ENCODE measurements around the gene NVL. TPM values are rescaled to one million over a fixed set of nuclear protein-coding genes. Genes with fewer than 3 reads are reported as not detected.

The NVL gene
- total RNA-seq, 1 experiment from 2014 or later: 33.4 TPM

DNA sequence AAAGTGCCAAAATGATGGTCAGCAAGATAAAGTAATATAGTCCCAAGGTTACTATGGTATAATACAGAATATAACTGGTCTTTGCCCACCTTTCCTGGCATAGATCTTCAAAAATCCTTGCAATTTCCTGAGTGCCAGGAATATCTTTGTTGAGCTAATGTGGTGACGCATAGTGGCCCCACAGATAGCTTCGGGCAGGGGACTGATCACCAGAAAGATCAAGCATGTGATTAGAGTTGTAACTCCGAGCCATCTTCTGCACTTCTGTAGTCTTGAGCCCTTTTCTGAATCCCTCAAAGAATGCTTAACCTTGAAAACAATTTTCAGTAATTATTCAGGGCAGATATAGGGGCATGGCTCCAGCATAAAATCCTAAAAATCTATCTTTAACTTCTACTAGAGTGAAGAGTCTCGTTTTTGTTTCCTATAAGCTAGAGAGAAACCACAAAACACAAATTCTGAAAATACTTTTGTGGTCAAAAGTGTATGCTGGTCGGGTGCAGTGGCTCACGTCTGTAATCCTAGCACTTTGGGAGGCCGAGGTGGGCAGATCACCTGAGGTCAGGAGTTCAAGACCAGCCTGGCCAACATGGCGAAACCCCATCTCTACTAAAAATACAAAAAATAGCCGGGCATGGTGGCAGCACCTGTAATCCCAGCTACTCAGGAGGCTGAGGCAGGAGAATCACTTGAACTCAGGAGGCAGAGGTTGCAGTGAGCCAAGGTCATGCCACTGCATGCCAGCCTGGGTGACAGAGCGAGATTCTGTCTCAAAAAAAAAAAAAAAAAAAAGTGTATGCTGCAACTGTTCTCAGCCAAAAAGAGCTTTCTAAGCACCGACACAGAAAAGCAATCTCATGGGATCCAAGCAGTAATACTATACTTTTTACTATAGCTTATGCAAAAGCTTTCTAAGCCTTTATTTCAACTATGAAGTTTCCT lies 62.8 kb downstream of the NVL start:
- H3K27me3 Mint-ChIP-seq (ENCODE audit: low read depth): no peaks in the 10 kb centered on the region
- ATAC-seq (no peak), DNase-seq (ENCODE audit: low spot score) (no peak)
- CTCF ChIA-PET: interaction anchor here (0.6 to 1.0 kb wide), 2 partner anchors 10 to 30 kb away, joined by 3 read pairs; no protein-coding TSS in a partner anchor
- no peaks in the 10 kb centered on the region for H3K9me3 Mint-ChIP-seq
- POLR2A ChIA-PET: no interaction called here
- peaks cover 16% of the 10 kb centered on the region for H3K36me3 Mint-ChIP-seq
- no peak for TF ChIP-seq NR1H2 (CRISPR knock-in tag; IDR thresholded peaks at IDR 0.05)
- TF ChIP-seq ELF4 (CRISPR knock-in tag; IDR thresholded peaks at IDR 0.05; ENCODE audit: low read depth): no peak
- no peak for TF ChIP-seq NFE2L1 (CRISPR knock-in tag; IDR thresholded peaks at IDR 0.05)
- TF ChIP-seq, protein P1, sequence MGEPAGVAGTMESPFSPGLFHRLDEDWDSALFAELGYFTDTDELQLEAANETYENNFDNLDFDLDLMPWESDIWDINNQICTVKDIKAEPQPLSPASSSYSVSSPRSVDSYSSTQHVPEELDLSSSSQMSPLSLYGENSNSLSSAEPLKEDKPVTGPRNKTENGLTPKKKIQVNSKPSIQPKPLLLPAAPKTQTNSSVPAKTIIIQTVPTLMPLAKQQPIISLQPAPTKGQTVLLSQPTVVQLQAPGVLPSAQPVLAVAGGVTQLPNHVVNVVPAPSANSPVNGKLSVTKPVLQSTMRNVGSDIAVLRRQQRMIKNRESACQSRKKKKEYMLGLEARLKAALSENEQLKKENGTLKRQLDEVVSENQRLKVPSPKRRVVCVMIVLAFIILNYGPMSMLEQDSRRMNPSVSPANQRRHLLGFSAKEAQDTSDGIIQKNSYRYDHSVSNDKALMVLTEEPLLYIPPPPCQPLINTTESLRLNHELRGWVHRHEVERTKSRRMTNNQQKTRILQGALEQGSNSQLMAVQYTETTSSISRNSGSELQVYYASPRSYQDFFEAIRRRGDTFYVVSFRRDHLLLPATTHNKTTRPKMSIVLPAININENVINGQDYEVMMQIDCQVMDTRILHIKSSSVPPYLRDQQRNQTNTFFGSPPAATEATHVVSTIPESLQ (CRISPR knock-in tag; IDR thresholded peaks at IDR 0.05): no peak
- TF ChIP-seq ATF3 (CRISPR knock-in tag; conservative IDR thresholded peaks at IDR 0.05): no peak
- no peak for TF ChIP-seq ZNF121 (CRISPR knock-in tag; IDR thresholded peaks at IDR 0.05)
- no peak for TF ChIP-seq NR3C1 (CRISPR knock-in tag; conservative IDR thresholded peaks at IDR 0.05; ENCODE audit: low read depth)
- no peak for TF ChIP-seq ZNF423 (CRISPR knock-in tag; IDR thresholded peaks at IDR 0.05)
- TF ChIP-seq ESRRA (CRISPR knock-in tag; IDR thresholded peaks at IDR 0.05; ENCODE audit: borderline replicate concordance): no peak
- no peak for TF ChIP-seq JAZF1 (CRISPR knock-in tag; IDR thresholded peaks at IDR 0.05)
- TF ChIP-seq USF1 (CRISPR knock-in tag; IDR thresholded peaks at IDR 0.05): no peak
- no peaks in the 10 kb centered on the region for H3K4me1 Mint-ChIP-seq
- H3K4me3 Mint-ChIP-seq: no peak overlapping the region
- H3K27ac Mint-ChIP-seq: no peak overlapping the region

GRCh38 chr1:224266105-224266914 lies 63.7 kb downstream of the NVL start:
- ATAC-seq: no peak
- Mint-ChIP-seq H3K4me3 (no peak overlapping the region), H3K4me1 (no peaks in the 10 kb centered on the region), H3K27ac (peak overlapping the region; percentile 52; the same call in 1 of the 2 replicates), H3K36me3 (peaks cover 16% of the 10 kb centered on the region), H3K27me3 (ENCODE audit: low read depth) (no peaks in the 10 kb centered on the region), H3K9me3 (no peaks in the 10 kb centered on the region)
- no peak for DNase-seq (ENCODE audit: low spot score)
- ChIA-PET CTCF (no interaction called here), POLR2A (no interaction called here)
- TF ChIP-seq, protein P2, sequence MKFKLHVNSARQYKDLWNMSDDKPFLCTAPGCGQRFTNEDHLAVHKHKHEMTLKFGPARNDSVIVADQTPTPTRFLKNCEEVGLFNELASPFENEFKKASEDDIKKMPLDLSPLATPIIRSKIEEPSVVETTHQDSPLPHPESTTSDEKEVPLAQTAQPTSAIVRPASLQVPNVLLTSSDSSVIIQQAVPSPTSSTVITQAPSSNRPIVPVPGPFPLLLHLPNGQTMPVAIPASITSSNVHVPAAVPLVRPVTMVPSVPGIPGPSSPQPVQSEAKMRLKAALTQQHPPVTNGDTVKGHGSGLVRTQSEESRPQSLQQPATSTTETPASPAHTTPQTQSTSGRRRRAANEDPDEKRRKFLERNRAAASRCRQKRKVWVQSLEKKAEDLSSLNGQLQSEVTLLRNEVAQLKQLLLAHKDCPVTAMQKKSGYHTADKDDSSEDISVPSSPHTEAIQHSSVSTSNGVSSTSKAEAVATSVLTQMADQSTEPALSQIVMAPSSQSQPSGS (CRISPR knock-in tag; IDR thresholded peaks at IDR 0.05; ENCODE audit: borderline replicate concordance, low read depth): no peak
- TF ChIP-seq NFYB (CRISPR knock-in tag; conservative IDR thresholded peaks at IDR 0.05; ENCODE audit: low read depth): no peak
- no peak for TF ChIP-seq HMGA2 (CRISPR knock-in tag; IDR thresholded peaks at IDR 0.05)
- TF ChIP-seq, protein P3, sequence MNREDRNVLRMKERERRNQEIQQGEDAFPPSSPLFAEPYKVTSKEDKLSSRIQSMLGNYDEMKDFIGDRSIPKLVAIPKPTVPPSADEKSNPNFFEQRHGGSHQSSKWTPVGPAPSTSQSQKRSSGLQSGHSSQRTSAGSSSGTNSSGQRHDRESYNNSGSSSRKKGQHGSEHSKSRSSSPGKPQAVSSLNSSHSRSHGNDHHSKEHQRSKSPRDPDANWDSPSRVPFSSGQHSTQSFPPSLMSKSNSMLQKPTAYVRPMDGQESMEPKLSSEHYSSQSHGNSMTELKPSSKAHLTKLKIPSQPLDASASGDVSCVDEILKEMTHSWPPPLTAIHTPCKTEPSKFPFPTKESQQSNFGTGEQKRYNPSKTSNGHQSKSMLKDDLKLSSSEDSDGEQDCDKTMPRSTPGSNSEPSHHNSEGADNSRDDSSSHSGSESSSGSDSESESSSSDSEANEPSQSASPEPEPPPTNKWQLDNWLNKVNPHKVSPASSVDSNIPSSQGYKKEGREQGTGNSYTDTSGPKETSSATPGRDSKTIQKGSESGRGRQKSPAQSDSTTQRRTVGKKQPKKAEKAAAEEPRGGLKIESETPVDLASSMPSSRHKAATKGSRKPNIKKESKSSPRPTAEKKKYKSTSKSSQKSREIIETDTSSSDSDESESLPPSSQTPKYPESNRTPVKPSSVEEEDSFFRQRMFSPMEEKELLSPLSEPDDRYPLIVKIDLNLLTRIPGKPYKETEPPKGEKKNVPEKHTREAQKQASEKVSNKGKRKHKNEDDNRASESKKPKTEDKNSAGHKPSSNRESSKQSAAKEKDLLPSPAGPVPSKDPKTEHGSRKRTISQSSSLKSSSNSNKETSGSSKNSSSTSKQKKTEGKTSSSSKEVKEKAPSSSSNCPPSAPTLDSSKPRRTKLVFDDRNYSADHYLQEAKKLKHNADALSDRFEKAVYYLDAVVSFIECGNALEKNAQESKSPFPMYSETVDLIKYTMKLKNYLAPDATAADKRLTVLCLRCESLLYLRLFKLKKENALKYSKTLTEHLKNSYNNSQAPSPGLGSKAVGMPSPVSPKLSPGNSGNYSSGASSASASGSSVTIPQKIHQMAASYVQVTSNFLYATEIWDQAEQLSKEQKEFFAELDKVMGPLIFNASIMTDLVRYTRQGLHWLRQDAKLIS (CRISPR knock-in tag; IDR thresholded peaks at IDR 0.05; ENCODE audit: borderline replicate concordance): no peak
- no peak for TF ChIP-seq ZNF232 (CRISPR knock-in tag; IDR thresholded peaks at IDR 0.05)
- no peak for TF ChIP-seq NR3C1 (CRISPR knock-in tag; conservative IDR thresholded peaks at IDR 0.05; ENCODE audit: low read depth)
- no peak for TF ChIP-seq ERG (CRISPR knock-in tag; IDR thresholded peaks at IDR 0.05)
- TF ChIP-seq, protein P4, sequence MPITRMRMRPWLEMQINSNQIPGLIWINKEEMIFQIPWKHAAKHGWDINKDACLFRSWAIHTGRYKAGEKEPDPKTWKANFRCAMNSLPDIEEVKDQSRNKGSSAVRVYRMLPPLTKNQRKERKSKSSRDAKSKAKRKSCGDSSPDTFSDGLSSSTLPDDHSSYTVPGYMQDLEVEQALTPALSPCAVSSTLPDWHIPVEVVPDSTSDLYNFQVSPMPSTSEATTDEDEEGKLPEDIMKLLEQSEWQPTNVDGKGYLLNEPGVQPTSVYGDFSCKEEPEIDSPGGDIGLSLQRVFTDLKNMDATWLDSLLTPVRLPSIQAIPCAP (CRISPR knock-in tag; IDR thresholded peaks at IDR 0.05): no peak
- no peak for TF ChIP-seq ELF4 (CRISPR knock-in tag; IDR thresholded peaks at IDR 0.05; ENCODE audit: low read depth)

All from WTC11 (cell line).